Breast epithelium (tissue), 3 donors: Measurements from ENCODE around the gene FLVCR1.

Experiments used
- CTCF ChIP-seq, 3 donors: fragments of 450-650 bp; IDR thresholded peaks; one replicate each; pipeline ENCODE4 v1.5.1; 2016 to 2017; ENCODE audit warnings: antibody characterized with exemption in 3 of 3, mild to moderate bottlenecking in 3 of 3, moderate library complexity in 3 of 3
- POLR2A ChIP-seq: fragments of 450-650 bp; IDR thresholded peaks from one replicate; pipeline ENCODE4 v1.6.1; 2016; ENCODE audit warnings: antibody characterized with exemption, mild to moderate bottlenecking, moderate library complexity

GRCh38 chr1:212918824-212919223 lies 60.7 kb downstream of the FLVCR1 start:
- TF ChIP-seq CTCF (IDR thresholded peaks at IDR 0.05): no peak
- no peak for TF ChIP-seq POLR2A
